GM18526 (cell line): ENCODE measurements around the gene MRPL53.

Experiments
- POLR2A ChIP-seq: IDR thresholded peaks from 3 replicates; pipeline ENCODE4 v1.6.1; 2011; ENCODE audit not compliant: insufficient read length; ENCODE audit errors: extremely low read depth

Gene MRPL53

DNA sequence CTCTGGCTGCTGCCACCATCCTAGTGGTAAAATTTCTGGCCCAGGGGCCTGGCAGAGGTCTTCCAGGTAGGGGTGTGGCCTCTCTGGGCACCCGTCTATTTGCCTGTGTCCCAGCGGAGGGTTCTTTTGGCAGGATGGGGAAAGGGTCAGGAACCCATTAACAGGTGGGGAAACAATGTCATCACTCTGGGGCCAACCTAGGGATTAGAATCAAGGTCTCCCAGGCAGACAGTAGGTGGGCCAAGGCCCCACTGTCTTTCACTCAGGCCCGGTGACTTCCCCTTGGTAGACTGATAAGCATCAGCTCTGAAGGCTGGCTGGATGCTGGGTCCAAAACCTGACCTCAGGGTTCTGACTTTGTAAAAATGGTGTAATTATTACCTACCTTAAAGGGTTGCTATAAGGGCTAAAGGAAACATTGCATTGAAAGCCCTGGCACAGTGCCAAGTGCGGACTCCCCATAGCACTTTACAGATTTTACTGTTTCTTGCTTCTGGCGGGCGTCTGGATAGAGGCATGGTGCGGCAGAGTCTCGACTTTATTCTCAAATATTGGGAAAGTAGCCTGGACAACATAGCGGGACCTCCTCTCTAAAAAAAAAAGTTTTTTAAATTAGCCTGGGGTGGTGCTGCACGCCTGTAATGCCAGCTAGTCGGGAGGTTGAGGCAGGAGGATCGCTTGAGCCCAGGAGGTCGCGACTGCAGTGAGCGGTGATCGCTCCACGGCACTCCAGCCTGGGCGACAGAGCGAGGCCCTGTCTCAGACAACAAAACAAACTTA lies 24.7 kb upstream of the MRPL53 start:
- TF ChIP-seq POLR2A = no peak

- no peak for TF ChIP-seq POLR2A
Observed at GRCh38 chr2:74495440-74495839, 23.0 kb upstream of the MRPL53 start.

GRCh38 chr2:74493546-74493945 lies 21.1 kb upstream of the MRPL53 start:
- no peak for TF ChIP-seq POLR2A

GRCh38 chr2:74491648-74492544 lies 19.4 kb upstream of the MRPL53 start:
- TF ChIP-seq POLR2A = no peak

GRCh38 chr2:74489906-74490305 lies 17.4 kb upstream of the MRPL53 start:
- TF ChIP-seq POLR2A = no peak

- no peak for TF ChIP-seq POLR2A
Observed at GRCh38 chr2:74488643-74489481, 16.4 kb upstream of the MRPL53 start.

- TF ChIP-seq POLR2A = no peak
Observed at GRCh38 chr2:74486141-74486540, 13.7 kb upstream of the MRPL53 start.

- peak; percentile 79 for TF ChIP-seq POLR2A
Observed at GRCh38 chr2:74482801-74483674, 10.6 kb upstream of the MRPL53 start, which contains the start of the genes CCDC142 and TTC31. Gene CCDC142 (minus strand): TSS chr2:74482998. CDS start chr2:74482837, 161 bp downstream. Gene TTC31 (plus strand): TSS chr2:74483081. CDS start chr2:74483096, 15 bp downstream.

DNA sequence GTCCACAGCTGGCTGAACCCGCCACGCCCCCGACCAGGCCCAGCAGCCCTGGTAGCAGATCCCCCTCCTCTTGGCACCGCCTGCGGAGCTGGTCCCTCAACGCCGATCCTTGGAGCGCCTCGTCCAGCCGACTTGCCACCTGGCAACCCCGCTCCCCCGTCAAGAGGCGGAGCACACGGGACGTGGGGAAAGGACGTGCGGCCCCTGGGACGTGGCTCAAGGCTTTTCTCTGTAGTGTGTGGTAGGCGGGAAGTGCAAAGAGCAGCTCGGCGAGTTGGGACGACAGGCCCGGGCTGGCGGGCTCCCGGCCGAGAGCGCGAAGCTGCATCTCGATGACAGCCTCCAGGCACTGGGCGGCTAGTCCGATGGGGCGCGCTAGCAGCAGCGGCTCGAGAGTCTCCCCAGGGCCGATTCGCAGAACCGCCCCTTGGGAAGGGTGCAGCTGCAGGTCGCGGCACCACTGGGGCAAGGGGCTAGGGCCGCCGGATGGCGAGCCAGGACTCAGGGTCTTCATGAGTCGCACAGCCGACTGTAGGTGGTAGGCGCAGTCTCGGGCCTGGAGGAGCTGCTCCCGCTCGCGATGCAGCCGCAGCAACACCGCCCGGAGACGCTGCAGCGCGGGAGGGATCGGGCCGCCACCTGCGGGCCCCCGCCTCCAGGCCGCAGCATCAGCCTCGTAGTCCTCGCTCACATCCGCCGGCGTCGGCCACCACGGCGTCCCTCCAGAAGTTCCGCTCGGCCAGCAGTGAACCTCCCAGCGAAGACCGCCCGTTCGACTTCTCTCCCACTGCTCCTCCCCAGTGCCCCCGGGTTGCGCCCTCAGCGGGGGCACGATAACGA lies 9.7 kb upstream of the MRPL53 start:
- no peak for TF ChIP-seq POLR2A

- no peak for TF ChIP-seq POLR2A
Observed at GRCh38 chr2:74481431-74481830, 9.0 kb upstream of the MRPL53 start.

- no peak for TF ChIP-seq POLR2A
Observed at GRCh38 chr2:74474899-74475298, 2.4 kb upstream of the MRPL53 start.

DNA sequence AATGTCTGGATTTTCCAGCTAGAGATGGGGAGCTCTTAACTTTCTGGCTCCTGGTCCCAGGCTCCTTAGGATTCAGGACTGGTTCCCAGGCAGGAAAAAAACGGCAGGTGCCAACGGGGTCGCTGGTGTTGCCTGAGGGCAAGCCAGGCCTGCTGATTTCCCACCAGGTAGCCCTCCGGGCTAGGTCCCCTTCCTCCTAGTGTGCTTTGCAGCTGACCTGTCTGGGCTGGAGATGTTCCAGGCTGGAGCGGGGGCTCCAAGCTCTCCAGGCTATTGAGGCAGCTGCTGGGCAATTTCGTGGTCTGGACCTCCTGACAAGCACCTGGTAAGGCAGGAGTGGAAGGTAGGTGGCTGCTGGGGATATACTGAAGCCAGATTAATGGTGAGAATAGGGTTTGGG lies 2.0 kb upstream of the MRPL53 start:
- TF ChIP-seq POLR2A = no peak

DNA sequence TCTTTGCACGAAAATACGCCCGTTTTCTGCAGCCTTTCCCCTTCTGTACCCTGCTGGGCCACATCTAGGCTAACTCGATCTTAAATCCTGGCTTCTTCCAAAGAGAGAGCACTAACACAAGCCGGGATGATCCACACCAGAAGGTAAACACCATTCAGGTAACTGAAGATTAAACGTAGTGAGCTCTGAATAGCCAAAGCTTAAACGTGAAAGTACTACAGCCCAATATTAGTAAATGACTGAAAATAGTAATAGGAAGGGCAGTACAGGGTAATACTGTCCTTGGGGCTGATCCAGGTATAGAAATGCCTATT lies 422 bp upstream of the MRPL53 start:
- no peak for TF ChIP-seq POLR2A
